Midbrain (tissue), 1 donor: Measurements from ENCODE around the gene PTH2.
"Not testable (repeated sequence)": the region's sequence is repeated elsewhere in the genome, so short reads cannot be mapped to it uniquely, and the experiment has no call there.

Source experiments
- DNase-seq: peaks from one replicate; lab custom pipeline; 2025; lab: John Stamatoyannopoulos, UW

The PTH2 gene

GRCh38 chr19:49378512-49378911, 44.7 kb downstream of the PTH2 start:
- no peak for DNase-seq

GRCh38 chr19:49374665-49375434, 48.4 kb downstream of the PTH2 start:
- DNase-seq: no peak

DNA sequence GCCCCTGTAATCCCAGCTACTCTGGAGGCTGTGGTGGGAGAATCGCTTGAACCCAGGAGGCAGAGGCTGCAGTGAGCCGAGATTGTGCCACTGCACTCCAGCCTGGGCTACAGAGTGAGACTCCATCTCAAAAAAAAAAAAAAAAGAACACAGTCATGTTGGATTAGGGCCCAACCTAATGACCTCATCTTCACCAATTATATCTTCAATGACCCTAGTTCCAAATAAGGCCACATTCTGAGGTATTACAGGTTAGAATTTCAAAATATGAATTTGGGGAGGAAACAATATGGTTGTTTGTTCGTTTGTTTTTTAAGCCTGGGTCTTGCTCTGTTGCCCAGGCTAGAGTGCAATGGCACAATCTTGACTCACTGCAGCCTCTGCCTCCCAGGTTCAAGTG, 50.1 kb downstream of the PTH2 start:
- DNase-seq: not testable (repeated sequence)
